ENCODE data around the gene CCDC13.

CCDC13 gene

GRCh38 chr3:42725454-42725853 is 47.6 kb downstream of the CCDC13 start:
- Histone ChIP-seq H3K4me3 (ENCODE audit: low read length in 2 of 2) (no peak overlapping the region), H3K9me3 (ENCODE audit: control insufficient read depth in 2 of 2, low read length in 2 of 2) (no peaks in the 10 kb centered on the region), H3K36me3 (ENCODE audit: control insufficient read depth in 2 of 2, insufficient read depth in 2 of 2, low read length in 2 of 2) (no peaks in the 10 kb centered on the region), H3K4me1 (ENCODE audit: control insufficient read depth, insufficient read depth, low read length) (no peaks in the 10 kb centered on the region), H3K9ac (ENCODE audit: low read length in 2 of 2) (no peak overlapping the region), H3K27me3 (ENCODE audit: control insufficient read depth in 1 of 2, insufficient read depth in 2 of 2, low read length in 2 of 2) (no peaks in the 10 kb centered on the region), H3K27ac (ENCODE audit: low read length) (no peak overlapping the region)

GRCh38 chr3:42723219-42723618 is 49.8 kb downstream of the CCDC13 start:
- H3K9ac ChIP-seq (ENCODE audit: low read length in 2 of 2), result no peak overlapping the region
- no peak overlapping the region for H3K27ac ChIP-seq (ENCODE audit: low read length)

More at GRCh38 chr3:42723219-42723618, 49.8 kb downstream of the CCDC13 start:
- H3K4me1 ChIP-seq (ENCODE audit: control insufficient read depth, insufficient read depth, low read length), result no peaks in the 10 kb centered on the region
- no peaks in the 10 kb centered on the region for H3K9me3 ChIP-seq (ENCODE audit: control insufficient read depth in 2 of 2, low read length in 2 of 2)
- no peaks in the 10 kb centered on the region for H3K27me3 ChIP-seq (ENCODE audit: control insufficient read depth in 1 of 2, insufficient read depth in 2 of 2, low read length in 2 of 2)
- H3K36me3 ChIP-seq (ENCODE audit: control insufficient read depth in 2 of 2, insufficient read depth in 2 of 2, low read length in 2 of 2), result no peaks in the 10 kb centered on the region
- H3K4me3 ChIP-seq (ENCODE audit: low read length in 2 of 2), result no peak overlapping the region

Data from stomach smooth muscle (tissue), 2 donors.